Effector memory CD4-positive, alpha-beta T cell (primary cell): Measurements from ENCODE around the gene PRKCD.

Experiments used
- DNase-seq, 3 donors: peaks; one replicate each; pipeline ENCODE4 v3.0.0-alpha.2; 2020
- H3K27ac ChIP-seq: 2 replicates; pipeline ENCODE4 v1.7.0; 2013; ENCODE audit warnings: mild to moderate bottlenecking, low read length, moderate library complexity; ENCODE audit not compliant: insufficient read depth, poor library complexity, severe bottlenecking
- H3K27me3 ChIP-seq: replicated peaks from 2 replicates; pipeline ENCODE4 v1.7.0; 2013; ENCODE audit warnings: mild to moderate bottlenecking, low read length; ENCODE audit not compliant: insufficient read depth, control insufficient read depth, poor library complexity, severe bottlenecking
- H3K36me3 ChIP-seq: 2 replicates; pipeline ENCODE4 v1.7.0; 2013; ENCODE audit warnings: mild to moderate bottlenecking, low read length, moderate library complexity; ENCODE audit not compliant: control insufficient read depth, insufficient read depth
- H3K4me1 ChIP-seq: 2 replicates; pipeline ENCODE4 v1.7.0; 2013; ENCODE audit warnings: low read length, mild to moderate bottlenecking; ENCODE audit not compliant: control insufficient read depth, insufficient read depth, poor library complexity, severe bottlenecking
- H3K4me3 ChIP-seq: 2 replicates; pipeline ENCODE4 v1.7.0; 2013; ENCODE audit warnings: low read length, low read depth, mild to moderate bottlenecking; ENCODE audit not compliant: insufficient read depth, poor library complexity, severe bottlenecking
- H3K9me3 ChIP-seq: 2 replicates; pipeline ENCODE4 v1.7.0; 2013; ENCODE audit warnings: mild to moderate bottlenecking, low read length, moderate library complexity; ENCODE audit not compliant: control insufficient read depth

Gene PRKCD

DNA sequence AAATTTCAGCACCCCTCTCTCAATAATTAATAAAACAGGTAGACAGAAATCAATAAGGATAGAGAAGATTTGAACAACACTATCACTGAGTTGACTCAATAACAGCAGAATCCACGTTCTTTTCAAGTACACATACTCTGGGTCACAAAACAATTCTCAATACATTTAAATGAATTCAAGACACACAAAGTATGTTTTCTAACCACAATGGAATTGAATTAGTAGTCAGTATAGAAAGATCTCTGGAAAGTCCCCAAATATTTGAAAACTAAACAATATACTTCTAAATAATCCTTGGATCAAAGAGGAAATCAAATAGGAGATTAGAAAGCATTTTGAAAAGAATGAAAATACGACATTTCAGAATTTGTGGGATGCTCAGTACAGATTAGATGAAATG lies 54.8 kb downstream of the PRKCD start:
- no peaks in the 10 kb centered on the region for H3K36me3 ChIP-seq
- no peaks in the 10 kb centered on the region for H3K27me3 ChIP-seq
- no peaks in the 10 kb centered on the region for H3K4me1 ChIP-seq
- no peak for DNase-seq
- no peak overlapping the region for H3K4me3 ChIP-seq
- H3K9me3 ChIP-seq, result no peaks in the 10 kb centered on the region
- no peak overlapping the region for H3K27ac ChIP-seq

DNA sequence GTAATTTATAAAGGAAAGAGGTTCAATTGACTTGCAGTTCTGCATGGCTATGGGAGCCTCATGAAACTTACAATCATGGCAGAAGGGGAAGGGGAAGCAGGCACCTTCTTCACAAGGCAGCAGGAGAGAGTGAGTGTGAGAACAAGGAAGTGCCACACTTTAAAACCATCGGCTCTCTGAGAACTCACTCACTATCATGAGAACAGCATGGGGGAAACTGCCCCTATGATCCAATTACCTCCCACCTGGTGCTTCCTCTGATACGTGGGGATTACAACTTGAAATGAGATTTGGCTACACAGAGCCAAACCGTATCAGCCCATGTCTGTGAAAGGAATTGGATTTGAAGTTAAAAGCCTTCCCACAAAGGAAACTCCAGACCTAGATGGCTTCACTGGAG lies 55.7 kb downstream of the PRKCD start:
- H3K4me3 ChIP-seq, result no peak overlapping the region
- no peaks in the 10 kb centered on the region for H3K9me3 ChIP-seq
- no peaks in the 10 kb centered on the region for H3K27me3 ChIP-seq
- H3K27ac ChIP-seq, result no peak overlapping the region
- DNase-seq, result no peak
- no peaks in the 10 kb centered on the region for H3K4me1 ChIP-seq
- no peaks in the 10 kb centered on the region for H3K36me3 ChIP-seq

DNA sequence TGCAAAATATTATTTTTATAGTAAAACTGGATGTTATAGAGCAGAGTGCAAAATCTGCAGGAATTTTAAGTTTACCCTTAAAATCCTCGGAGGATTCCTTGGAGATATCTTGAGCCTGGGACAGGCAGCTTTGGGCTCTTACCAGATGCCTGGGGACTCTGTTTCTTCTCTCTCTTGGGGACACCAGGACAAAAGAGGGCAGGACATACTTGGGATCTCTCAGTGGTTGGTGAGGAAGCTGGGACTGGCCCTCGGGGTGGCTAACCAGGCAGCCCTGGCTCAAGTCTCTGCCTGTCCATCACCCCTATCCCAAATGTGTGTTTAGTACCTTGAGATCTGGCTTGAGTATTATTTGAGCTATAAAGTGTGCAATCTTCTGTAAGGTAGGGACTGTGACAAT lies 56.2 kb downstream of the PRKCD start:
- no peak for DNase-seq
- Histone ChIP-seq H3K4me1 (no peaks in the 10 kb centered on the region), H3K9me3 (no peaks in the 10 kb centered on the region), H3K27ac (no peak overlapping the region), H3K4me3 (no peak overlapping the region), H3K36me3 (no peaks in the 10 kb centered on the region), H3K27me3 (no peaks in the 10 kb centered on the region)

DNA sequence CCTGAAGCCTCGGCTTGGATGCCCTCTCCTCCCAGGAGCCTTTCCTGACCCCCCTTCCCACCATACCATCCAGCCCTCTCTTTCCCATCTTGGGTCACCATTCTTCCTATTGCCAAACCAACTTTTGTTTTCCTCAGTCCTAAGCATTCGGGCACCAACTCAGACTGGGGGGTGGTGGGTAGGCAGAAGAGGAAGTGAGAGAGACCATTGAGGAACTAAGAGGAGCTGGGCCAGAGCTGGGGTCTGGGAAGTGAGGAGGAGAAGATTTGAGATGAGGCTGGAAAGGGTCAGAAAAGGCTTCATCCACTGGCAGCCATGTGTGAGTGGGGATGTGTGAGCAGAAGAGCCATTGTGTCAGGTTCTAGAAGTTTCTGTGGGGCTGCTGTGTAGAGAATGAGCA lies 57.1 kb downstream of the PRKCD start:
- Histone ChIP-seq H3K27me3 (no peaks in the 10 kb centered on the region), H3K36me3 (no peaks in the 10 kb centered on the region), H3K9me3 (no peaks in the 10 kb centered on the region), H3K27ac (no peak overlapping the region), H3K4me1 (no peaks in the 10 kb centered on the region), H3K4me3 (no peak overlapping the region)
- no peak for DNase-seq

DNA sequence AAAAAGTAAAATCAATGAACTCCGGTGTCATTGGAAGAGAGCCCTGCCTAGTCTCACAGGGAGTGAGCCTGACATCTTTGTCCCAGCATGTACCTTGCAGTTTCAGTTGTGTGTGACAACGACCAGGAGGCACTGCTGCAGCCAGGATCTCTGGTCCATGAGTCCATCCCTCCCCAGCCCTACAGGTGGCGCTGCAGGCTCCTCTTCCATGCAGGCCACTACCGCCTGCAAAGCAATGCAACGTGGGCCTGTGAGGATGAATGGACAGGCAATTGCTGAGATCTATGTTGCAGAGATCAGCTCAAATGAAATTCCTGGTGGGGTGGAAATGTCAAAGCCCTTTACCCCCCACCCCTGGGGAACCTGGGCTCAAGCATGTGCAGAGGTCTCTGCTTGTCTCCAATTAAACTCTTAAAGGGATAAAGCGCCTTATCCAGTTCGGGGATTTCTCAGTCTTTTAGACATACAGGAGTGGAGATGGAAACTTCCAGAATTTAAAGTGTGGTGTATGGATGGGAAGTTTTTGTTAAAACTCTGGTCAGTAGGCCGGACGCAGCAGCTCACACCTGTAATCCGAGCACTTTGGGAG lies 59.0 kb downstream of the PRKCD start:
- Histone ChIP-seq H3K27me3 (no peaks in the 10 kb centered on the region), H3K4me3 (no peak overlapping the region)

DNA sequence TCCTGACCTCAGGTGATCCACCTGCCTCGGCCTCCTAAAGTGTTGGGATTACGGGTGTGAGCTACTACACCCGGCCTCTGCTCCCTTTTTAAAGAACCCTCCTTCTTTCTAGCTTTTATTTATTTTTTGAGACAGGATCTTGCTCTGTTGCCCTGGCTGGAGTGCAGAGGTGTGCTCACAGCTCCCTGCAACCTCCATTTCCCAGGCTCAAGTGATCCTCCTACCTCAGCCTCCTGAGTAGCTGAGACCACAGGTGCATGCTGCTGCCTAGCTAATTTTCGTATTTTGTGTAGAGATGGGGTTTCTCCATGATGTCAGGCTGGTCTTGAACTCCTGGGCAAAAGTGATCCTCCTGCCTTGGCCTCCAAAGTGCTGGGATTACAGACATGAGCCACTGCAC lies 60.3 kb downstream of the PRKCD start:
- Histone ChIP-seq H3K9me3 (no peaks in the 10 kb centered on the region), H3K4me1 (no peaks in the 10 kb centered on the region), H3K36me3 (peaks cover 19% of the 10 kb centered on the region), H3K27ac (no peak overlapping the region), H3K4me3 (no peak overlapping the region), H3K27me3 (no peaks in the 10 kb centered on the region)
- DNase-seq, result no peak

More for the DNA sequence above, 59.0 kb downstream of the PRKCD start:
- H3K36me3 ChIP-seq, result peaks cover 10% of the 10 kb centered on the region
- H3K9me3 ChIP-seq, result no peaks in the 10 kb centered on the region
- H3K27ac ChIP-seq, result no peak overlapping the region
- DNase-seq, result peak; percentile 30 to 54 (median 46)
- H3K4me1 ChIP-seq, result no peaks in the 10 kb centered on the region

DNA sequence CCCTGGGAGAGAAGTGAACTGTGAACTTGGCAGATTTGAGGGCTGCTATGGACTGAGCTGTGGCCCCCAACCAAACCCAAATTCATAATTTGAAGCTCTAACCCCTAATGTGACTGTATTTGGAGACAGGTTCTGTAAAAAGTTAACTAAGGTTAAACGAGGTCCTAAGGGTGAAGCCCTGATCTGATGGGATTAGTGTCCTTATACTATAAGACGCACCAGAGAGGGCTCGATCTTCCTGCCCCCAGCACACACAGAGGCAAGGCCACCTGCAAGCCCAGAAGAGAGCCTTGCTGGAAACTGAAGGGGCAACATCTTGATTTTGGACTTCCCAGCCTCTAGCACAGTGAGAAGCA lies 60.8 kb downstream of the PRKCD start:
- H3K4me3 ChIP-seq, result no peak overlapping the region
- no peaks in the 10 kb centered on the region for H3K27me3 ChIP-seq
- no peaks in the 10 kb centered on the region for H3K4me1 ChIP-seq
- H3K9me3 ChIP-seq, result no peaks in the 10 kb centered on the region
- DNase-seq, result no peak
- H3K27ac ChIP-seq, result no peak overlapping the region
- H3K36me3 ChIP-seq, result peaks cover 24% of the 10 kb centered on the region

DNA sequence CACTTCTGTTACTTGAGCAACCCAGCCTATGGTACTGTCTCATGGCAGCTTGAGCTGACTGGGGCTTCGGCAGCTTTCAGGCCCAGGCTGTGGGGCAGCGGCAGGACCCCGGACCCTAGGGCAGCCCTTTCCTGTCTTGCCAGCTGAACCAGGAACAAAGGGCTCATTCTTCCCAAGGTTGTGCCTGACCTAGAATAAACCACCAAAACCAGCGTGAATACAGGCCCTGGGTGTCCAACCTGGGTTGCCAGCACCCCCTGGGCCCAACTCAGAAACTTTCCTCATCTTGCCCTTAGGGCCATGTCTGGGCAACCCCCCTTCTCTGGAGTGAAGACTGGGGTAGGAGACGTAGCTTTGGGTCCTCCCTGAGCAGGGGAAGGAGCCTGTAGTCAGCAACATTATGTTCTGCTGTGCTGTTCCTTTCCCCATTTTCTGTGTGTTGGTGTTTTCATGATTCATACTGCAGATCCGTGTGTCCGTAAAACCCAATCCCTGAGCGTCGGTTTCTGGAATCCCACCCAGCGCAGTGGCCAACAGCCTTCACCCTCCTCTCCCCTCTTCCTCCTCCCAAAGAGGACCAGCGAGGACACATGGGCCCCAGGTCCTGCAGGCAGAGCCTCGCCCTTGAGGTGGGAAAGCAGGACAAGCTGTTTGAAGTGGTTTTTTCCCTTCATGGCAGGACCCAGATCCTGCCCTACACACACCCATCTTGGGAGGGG lies 61.3 kb downstream of the PRKCD start:
- no peak for DNase-seq
- Histone ChIP-seq H3K4me3 (no peak overlapping the region), H3K9me3 (no peaks in the 10 kb centered on the region), H3K4me1 (no peaks in the 10 kb centered on the region), H3K27me3 (no peaks in the 10 kb centered on the region), H3K36me3 (peaks cover 29% of the 10 kb centered on the region), H3K27ac (no peak overlapping the region)

DNA sequence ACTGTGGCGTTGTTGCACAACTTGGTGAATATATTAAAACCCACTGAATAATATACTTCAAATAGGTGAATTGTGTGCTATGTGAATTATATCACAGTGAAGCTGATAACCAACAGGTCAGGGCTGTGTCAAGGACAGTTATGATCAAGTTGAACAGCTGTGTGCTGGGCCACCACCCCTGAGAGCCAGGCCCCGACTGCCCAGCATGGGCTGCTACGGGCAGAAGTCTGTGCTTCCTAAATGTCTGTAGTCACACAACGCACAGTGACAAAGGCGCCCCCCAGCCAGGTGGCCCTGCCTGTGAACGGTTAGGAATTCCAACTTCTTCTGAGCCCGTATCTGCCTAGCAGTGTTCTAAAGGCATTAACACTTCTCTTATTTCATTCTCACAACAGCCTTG lies 62.0 kb downstream of the PRKCD start:
- no peak for DNase-seq
- no peaks in the 10 kb centered on the region for H3K4me1 ChIP-seq
- H3K36me3 ChIP-seq, result peaks cover 36% of the 10 kb centered on the region
- no peak overlapping the region for H3K27ac ChIP-seq
- H3K4me3 ChIP-seq, result no peak overlapping the region
- H3K9me3 ChIP-seq, result no peaks in the 10 kb centered on the region
- H3K27me3 ChIP-seq, result no peaks in the 10 kb centered on the region

DNA sequence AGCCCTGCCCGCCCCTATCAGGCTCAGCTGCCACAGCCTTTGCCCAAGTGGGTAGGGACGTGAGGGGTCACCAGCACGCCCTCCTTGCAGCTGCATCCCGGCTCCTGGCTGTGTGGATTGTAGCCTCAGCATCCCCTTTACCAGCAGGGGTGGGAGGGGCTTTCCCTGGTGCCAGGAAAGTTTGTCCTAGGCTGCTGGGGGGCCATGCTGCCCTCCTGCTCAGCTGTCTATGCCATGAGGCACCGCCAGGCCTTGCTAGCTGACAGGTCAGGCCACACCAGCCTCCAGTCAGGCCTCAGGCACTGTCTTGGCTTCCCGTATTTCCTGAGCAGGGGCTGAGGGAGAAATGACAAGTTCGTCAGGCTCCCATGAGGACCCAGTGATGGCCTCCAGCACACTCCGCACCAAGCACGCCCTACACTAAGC lies 62.5 kb downstream of the PRKCD start:
- H3K4me1 ChIP-seq, result no peaks in the 10 kb centered on the region
- no peak overlapping the region for H3K4me3 ChIP-seq
- H3K36me3 ChIP-seq, result peaks cover 41% of the 10 kb centered on the region
- no peak for DNase-seq
- H3K9me3 ChIP-seq, result no peaks in the 10 kb centered on the region
- no peaks in the 10 kb centered on the region for H3K27me3 ChIP-seq
- H3K27ac ChIP-seq, result no peak overlapping the region
